Activated CD8-positive, alpha-beta memory T cell treated with anti-CD3 and anti-CD28 coated beads, Interleukin-2, amount 50 U/mL, for 48 hours (primary cell): ENCODE results near the gene MLXIPL.
"Not testable (repeated sequence)": the region's sequence is repeated elsewhere in the genome, so short reads cannot be mapped to it uniquely, and the experiment has no call there.

Experiments used
- DNase-seq: peaks from one replicate; pipeline ENCODE4 v3.0.0-alpha.2; 2020

The MLXIPL gene

DNA sequence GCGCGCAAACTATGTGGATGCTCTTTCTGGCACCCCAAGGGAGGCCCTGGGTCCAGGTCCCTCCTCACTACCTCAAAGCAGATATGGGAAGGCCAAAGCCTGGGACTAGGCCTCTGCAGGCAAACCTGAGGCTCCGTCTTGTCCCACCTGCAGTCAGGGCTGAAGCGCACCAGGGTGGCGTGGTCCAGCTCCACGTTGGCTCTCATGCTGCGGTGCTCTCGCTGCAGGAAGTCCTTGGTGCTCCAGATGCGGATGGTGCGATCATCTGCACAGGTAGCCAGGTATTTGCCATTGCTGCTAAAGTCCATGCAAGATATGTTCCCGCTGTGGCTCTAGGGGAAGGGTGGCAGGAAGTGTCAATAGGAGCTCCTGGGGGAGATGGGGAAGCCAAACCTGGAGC is 50.5 kb downstream of the MLXIPL start:
- DNase-seq = no peak

DNA sequence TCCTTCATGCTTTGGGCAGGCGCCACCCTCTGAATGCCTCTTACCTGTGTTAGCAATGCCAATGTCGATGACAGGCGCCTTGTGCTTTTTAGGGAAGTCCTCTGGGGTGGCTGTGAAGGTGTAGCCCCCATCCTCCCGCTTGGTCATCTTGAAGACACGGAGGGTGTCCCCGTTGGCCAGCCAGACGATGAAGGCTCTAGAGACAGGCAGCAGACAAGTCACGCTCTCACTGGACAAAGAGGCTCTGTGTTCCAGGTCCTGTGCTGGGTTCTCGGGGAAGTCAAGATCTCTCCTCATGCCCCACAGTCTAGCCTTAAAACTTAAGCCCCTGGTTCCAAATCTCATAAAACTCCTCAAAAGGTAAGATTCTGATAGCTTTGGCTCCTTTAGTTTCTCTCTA is 51.0 kb downstream of the MLXIPL start:
- no peak for DNase-seq

DNA sequence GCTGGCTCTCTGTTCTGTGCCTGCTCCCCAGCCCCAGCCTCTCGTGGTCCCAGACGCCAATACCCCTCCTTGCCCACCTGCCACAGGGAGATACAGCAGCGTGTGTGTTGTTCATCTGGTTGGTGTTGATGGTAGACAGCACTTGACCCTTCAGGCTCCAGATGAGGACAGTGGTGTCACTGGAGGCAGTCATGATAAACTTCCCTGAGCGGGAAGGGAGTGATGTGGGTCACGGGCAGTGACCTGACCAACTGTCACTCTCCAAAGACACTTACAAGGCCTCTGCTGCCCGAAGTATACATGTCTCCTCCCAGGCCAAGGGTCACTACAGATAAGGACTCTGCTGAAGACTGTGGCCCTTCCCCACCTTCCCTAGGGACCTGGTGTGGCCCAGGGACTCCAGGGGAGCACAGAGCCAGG is 51.5 kb downstream of the MLXIPL start:
- no peak for DNase-seq

DNA sequence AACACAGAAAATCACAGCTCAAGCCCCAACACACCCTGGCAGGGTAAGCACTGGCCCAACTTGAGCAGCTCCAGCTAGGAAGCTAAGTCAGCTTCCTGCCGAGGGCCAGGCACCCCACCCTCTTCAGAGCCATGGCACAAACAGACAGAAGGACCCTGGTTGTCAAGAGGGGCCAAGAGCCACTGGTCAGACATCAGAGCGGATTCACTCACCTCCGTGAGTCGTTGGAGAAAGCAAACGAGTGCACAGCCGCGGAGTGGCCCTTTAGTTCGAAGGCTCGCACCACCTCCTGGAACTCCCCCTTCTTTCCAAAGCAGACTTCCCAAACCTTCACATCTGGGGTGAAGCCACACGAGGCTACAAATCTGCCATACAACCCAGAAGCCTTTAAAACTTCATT is 53.3 kb downstream of the MLXIPL start:
- no peak for DNase-seq

DNA sequence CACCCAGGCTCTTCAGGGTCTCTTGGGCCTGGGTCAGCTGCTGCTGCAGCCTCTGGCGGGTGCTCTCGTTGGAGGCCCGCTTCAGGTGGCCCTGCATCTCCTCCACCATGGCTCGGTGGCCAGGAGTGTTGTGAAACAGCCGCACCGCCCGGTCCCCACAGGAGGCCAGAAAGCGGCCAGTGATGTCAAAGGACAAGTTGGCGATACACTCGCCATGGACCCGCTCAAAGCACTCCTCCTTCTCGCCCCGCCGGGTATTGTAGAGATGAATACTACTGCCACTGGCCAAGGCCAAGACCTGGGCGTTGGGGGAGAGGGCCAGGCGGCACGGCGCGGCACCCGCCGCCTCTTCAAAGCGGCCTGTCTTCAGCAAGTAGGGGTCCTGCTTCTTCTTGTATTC is 53.8 kb downstream of the MLXIPL start:
- DNase-seq = no peak

DNA sequence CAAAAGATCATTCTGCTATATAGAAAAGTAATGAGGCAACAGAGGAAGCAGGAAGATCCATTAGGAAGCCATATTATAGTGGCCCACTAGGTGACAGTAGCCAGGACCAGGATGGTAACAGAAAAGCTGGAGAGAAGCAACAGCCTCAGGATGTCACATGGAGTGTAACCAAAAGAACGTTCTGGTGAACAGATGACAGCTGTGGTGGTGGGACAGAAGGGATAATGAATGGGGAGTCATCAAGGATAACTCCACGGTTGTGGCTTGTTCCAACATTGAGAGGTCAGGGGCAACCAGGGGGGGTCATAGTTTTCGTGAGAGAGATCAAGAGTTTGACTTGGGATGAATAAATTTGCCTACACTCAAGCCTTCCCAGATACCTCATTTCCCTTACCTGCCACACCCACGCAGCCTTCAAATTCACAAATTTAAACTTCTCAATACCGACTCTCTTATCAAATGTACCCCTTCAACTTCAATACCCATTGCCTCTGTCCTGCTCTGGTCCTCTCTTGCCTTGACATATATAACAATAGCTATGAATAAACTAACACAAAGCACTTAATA is 55.2 kb downstream of the MLXIPL start:
- DNase-seq = no peak

DNA sequence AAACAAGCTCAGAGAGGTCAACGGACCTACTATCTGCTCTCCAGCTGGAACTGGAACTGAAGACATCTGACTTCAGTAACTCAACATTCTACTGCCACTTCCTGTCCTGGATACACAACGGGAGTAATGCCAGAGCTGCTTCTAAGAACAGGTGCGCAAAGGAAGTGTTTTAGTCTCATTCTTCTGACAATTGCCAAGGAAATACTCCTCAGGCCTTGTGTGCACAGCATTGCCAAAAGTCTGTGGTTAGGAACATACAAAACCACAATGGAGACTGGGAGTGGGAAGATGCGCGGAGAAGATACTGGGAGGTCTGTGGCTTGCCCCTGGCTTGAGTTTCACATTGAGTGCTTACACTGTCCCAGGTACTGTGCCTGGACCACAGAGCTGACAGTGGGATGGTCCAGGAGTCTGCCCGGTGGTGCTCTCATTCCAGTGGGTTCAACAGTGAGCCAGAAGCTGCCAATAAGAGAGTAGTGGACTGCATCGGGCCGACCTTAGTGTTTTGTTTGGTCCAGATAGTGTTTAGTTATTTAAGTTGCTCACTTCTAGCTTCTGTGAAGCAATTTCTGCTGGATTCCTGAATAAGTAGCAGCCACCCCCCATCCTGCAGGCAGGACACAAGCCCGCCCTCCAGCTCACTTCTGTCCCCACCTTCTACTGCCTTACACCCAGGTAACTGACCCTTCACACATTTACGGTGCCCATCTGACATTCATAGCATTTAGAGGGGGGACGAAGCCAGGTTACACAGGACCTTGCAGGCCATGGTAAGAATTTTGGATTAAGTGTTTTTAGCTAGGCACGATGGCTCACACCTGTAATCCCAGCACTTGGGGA is 56.3 kb downstream of the MLXIPL start:
- no peak for DNase-seq

DNA sequence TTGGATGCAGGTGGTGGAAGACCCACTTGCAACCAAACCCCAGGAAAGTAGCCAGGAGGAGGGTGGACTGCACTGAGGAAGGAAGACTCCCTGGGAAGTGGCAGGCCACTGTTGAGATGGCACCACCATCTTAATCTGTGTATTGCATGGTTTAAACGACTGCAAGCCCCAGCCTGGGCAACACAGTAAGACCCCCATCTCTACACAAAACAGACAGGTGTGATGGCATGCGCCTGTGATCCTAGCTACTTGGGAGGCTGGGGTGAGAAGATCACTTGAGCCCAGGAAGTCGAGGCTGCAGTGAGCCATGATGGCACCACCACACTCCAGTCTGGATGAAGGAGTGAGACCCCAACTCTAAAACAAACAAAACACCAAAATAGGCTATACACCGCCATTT is 57.2 kb downstream of the MLXIPL start:
- no peak for DNase-seq

DNA sequence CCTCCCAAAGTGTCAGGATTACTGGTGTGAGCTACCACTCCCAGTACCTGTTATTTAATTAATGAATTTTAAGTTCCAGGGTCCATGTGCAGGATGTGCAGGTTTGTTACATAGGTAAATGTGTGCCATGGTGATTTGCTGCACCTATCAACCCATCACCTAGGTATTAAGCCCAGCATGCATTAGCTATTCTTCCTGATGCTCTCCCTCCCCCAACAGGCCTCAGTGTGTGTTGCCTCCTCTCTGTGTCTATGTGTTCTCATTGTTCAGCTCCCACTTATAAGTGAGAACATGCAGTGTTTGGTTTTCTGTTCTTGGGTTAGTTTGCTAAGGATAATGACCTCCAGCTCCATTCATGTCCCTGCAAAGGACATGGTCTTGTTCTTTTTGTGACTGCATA is 57.9 kb downstream of the MLXIPL start:
- DNase-seq = not testable (repeated sequence)

DNA sequence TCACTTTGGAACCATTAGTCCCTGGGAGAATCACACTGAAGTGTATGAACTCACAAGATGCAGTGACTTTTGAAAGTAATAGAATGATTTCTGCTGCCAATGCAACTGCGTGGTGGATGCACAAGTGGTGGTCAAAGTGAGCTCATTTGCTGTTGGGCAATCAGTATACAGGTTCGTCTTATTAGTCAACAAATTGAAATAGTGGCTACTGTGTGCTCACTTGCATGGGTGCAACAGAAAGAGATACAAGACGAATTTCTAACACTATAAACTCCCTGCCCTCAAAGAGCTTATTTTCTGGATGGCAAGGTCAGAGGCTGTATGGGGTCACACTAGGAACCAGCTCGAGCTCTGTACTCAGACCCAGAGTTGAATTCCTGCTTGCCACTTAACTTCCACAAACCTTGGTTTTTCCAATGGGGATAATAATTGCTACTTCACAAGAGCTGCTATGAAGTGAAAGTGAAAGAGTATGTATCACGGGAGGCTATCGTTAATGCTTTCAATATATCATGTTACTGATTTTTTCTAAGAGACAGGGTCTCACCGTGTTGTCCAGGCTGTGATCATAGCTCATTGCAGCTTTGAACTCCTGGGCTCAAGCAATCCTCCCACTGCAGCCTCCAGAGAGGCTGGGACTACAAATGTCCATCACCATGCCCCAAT is 58.5 kb downstream of the MLXIPL start:
- no peak for DNase-seq

DNA sequence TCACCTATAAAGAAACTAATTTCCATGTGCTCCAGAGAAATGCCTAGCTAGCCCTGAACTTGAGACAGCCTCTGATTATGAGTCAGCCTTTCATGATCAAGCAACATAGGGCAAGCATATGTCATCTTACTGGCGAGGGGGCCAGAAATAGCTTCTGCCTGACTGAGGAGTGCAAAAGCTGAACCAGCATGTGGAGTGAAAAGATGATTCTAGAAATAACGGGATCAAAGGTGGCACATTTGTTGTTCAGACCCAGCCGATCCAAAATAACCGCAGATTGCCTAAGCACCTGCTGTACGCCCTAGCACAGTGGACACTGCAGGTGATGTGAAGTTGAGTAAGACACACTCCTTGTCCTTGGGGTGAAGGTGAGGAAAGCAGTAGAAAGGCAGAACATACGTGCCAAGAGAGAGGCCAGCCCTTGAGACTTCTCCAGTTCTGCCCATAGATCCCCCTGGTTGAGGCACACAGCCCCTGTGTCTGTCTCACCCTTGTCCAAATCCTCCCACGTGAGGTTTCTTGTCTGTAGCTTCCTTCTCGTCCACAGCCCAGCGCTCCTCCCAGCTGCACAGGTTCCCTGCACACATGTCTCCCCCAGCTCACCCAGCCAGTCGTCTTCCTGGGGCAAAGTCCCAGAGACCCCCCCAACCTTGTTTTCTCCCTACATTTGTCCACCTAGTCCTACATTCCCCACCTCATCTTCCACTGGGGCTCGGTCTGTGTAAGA is 64.0 kb downstream of the MLXIPL start:
- DNase-seq = no peak

DNA sequence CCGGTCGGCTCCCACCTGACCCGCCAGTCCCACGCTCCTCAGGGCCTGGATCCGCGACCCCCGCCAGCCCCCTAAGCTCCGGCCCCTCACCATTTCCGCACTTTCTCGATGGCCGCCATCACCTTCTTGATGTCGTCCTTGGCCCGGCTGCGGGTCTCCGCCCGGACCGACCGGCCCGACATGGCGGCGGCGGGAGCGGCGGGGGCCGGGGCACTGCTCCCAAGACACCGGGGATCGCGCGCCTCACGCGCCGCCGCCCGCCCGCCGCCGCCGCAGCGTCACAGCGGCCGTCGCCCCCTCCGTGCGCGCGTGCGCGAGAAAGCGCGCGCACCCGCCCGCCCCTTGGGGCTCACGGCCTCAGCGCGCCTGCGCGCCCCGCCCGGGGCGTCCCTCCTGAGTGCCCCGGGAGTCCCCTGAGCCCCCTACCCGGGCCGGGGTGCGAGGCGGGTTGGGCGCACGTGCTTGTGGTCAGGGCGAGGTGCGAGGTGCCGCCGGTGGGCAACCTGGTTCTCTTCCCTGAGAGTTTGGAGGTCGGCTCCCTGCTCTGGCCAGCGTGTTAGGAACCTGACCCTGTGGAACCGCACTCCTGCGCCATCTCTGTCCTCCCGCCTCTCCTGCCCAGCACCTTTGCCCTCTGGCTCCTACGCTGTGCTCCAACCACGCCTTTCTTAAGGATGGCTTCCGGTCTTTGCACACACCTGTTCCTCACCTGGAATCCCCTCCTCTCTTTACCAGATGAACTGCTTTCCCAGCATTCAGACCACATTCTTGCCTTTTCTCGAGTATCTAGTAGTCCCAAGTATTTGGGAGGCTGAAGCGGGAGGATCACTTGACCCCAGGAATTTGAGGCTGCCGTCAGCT is 66.7 kb downstream of the MLXIPL start, which contains the start of gene BCL7B:
TSS of gene BCL7B (minus strand) at position 294 of the 861 bp plus-strand sequence. CDS start at position 182, 112 bp downstream.
- peak; percentile 90 for DNase-seq

DNA sequence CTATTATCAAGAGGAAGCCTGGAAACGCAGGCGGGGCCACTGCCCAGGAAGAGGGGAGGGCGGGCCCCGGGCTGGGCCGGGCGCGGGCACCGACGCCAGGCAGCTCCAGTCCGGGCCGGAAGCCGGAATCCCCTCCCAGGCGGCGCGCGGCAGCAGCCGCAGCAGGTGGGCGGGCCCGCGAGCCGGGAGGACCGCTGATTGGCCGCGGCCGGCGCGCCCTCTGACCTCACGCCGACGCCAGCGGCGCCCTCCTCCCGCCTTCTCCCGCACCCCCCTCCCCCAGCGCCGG is 67.3 kb downstream of the MLXIPL start:
- peak; percentile 95 for DNase-seq

DNA sequence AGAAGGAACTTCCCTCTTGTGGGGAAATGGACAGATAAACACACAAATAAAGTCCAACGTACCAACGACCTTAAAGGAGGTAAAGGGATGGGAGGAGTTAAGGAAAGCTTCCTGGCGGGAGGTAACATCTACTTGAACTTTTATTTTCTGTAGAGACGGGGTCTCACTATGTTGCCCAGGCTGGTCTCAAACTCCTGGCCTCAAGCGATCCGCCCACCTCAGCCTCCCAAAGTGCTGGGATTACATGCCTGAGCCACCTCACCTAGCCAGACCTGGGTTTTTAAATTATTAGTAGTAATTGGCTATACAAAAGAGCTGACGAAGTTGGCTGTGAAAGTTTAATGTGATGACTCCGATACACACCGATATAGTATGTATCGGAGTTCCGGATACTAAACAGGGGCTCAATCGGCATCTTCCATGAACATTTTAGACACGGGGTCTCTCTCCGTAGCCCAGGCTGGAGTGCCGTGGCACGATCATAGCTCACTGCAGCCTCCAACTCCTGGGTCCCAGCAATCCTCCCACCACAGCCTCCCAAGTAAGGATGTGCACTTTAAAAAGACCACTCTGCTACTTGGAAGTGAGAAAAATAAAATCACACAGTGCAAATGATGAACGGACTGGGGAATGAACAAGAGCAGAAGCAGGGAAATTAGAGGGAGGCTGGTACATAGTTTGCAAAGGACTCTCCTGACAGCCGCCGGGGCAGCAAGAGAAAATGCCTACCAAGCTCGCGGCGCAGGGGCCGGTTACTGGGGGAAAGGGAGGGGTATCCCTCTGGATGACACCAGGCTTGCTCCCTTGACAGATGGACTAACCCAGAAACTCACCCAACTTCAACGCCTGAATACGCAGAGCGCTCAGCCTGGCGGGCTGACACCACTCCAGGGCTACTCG is 67.9 kb downstream of the MLXIPL start:
- no peak for DNase-seq

DNA sequence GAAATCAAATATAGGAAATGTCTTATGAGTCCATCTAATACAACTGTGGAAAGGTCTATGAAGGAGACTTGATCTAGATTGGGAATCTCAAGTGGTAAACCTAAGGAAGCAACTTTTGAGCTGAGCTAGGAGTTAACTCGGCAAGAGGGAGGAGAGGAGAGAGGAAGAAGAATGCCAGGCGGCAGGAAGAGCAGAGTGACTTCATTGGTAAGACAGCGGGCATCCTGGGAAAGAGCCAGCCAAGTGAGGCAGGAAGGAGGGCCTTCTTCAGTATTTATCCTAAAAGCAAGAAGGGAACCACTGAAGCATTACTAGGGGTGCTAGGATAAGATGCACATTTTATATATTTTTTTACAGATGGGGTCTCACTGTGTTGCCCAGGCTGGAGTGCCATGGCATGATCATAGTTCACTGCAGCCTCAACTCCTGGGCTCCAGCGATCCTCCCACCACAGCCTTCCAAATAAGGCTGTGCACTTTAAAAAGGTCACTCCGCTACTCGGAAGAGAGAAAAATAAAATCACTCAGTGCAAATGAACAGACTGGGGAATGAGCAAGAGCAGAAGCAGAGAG is 68.8 kb downstream of the MLXIPL start:
- DNase-seq = no peak

DNA sequence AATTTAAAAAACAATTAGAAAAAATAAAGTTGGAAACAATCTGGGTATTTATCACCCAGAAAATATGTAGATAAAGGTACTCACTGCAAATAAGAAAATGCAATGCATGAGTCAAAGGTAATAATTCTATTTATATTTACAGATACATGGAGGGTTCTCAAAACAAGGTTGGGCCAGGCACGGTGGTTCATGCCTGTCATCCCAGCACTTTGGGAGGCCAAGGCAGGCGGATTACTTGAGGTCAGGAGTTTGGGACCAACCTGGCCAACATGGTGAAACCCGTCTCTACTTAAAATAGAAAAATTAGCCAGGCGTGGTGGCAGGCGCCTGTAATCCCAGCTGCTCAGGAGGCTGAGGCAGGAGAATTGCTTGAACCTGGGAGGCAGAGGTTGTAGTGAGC is 74.2 kb downstream of the MLXIPL start:
- DNase-seq = not testable (repeated sequence)

DNA sequence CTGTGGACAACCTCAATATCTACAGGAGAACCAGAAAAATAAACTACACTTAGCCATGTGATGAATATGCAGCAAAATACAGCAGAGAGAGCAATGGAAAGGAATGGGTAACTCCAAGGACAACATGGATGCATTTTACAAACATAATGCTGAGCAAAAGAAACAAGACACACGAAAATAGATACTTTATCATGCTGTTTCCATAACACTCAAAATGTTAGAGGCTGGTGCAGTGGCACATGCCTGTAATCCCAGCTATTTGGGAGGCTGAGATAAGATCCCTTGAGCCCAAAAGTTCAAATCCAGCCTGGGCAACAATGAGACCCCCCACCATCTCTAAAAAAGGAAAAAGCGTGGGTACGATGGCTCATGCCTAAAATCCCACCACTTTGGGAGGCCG is 75.1 kb downstream of the MLXIPL start:
- no peak for DNase-seq

DNA sequence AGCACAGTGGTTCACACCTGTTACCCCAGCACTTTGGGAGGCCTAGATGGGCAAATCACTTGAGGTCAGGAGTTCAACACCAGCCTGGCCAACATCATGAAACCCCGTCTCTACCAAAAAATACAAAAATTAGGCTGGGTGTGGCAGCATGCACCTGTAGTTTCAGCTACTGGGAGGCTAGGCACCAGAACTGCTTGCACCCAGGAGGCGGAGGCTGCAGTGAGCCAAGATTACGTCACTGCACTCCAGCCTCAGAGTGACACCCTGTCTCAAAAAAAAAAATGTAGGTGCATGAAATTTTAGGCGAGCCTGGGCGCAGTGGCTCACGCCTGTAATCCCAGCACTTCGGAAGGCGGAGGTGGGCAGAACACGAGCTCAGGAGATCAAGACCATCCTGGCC is 76.5 kb downstream of the MLXIPL start:
- no peak for DNase-seq

DNA sequence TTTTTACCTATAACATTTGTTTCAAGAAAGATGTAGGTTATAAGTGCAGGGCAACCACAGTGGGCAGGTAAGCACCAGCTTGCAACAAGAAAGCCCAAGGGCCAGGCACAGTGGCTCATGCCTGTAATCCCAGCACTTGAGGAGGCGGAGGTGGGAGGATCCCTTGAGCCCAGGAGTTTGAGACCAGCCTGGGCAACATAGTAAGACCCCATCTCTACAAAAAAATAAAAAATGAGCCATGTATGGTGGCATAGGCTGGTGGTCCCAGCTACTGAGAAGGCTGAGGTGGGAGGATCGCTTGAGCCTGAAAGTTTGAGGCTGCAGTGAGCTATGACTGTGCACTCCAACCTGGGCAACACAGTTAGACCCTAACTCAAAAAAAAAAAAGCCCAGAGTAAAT is 79.6 kb downstream of the MLXIPL start:
- no peak for DNase-seq
